Mesodermal cell (in vitro differentiated cells): ENCODE results near the gene COL6A5. TPM values are rescaled to one million over a fixed set of nuclear protein-coding genes. Genes with fewer than 3 reads are reported as not detected.

ENCODE experiments used
- H3K27ac ChIP-seq: 2 replicates; pipeline ENCODE4 v1.7.0; 2013; ENCODE audit warnings: mild to moderate bottlenecking, low read depth, low read length, moderate library complexity; ENCODE audit not compliant: severe bottlenecking
- H3K36me3 ChIP-seq: 2 replicates; pipeline ENCODE4 v1.7.1; 2013; ENCODE audit warnings: mild to moderate bottlenecking, low read length, moderate library complexity; ENCODE audit not compliant: control insufficient read depth, insufficient read depth
- H3K4me1 ChIP-seq: one replicate; pipeline ENCODE4 v1.7.1; 2013; ENCODE audit warnings: mild to moderate bottlenecking, low read length; ENCODE audit not compliant: insufficient read depth, control insufficient read depth, poor library complexity, severe bottlenecking
- H3K4me3 ChIP-seq: 2 replicates; pipeline ENCODE4 v1.7.0; 2013; ENCODE audit warnings: low read length, control low read depth, mild to moderate bottlenecking; ENCODE audit not compliant: insufficient read depth, poor library complexity, severe bottlenecking; ENCODE audit errors: extremely low read depth
- H3K9me3 ChIP-seq: 2 replicates; pipeline ENCODE4 v1.7.1; 2013; ENCODE audit warnings: mild to moderate bottlenecking, low read length, moderate library complexity; ENCODE audit not compliant: control insufficient read depth
- WGBS, 2 experiments: methylation state at CpG; one replicate each; pipeline ENCODE4 v1.1.5; 2013; ENCODE audit warnings: missing lambda C conversion rate in 2 of 2; ENCODE audit not compliant: insufficient coverage in 2 of 2; 5-methylcytosine and 5-hydroxymethylcytosine counted together
- polyA plus RNA-seq, 2 experiments: library from polyadenylated mRNA; stranded (reverse); fragments of 50-300 nt; gene quantifications; one replicate each; pipeline ENCODE4 v1.2.3, GENCODE V29; 2013

COL6A5 gene
- polyA plus RNA-seq (2013, experiment 1 of 2), result 0.04 TPM
- not detected for polyA plus RNA-seq (2013, experiment 2 of 2)

- H3K9me3 ChIP-seq, result no peaks in the 10 kb centered on the region
- no peak within 1 kb of the TSS for H3K27ac ChIP-seq
- no peaks in the 10 kb centered on the region for H3K36me3 ChIP-seq
- H3K4me3 ChIP-seq, result no peak within 1 kb of the TSS
- no peaks in the 10 kb centered on the region for H3K4me1 ChIP-seq
- WGBS, 2 experiments, result 3 to 4% methylated on average over 20 to 32 of the region's 41 CpGs
These were observed at the start of gene COL6A5 for GRCh38 chr3:130345487-130346079. Gene COL6A5 (plus strand): TSS chr3:130345672. CDS start chr3:130373639, 27,967 bp downstream.

GRCh38 chr3:130299531-130299930 is 45.9 kb upstream of the COL6A5 start:
- Histone ChIP-seq H3K4me1 (no peaks in the 10 kb centered on the region), H3K27ac (no peak overlapping the region), H3K9me3 (no peaks in the 10 kb centered on the region), H3K36me3 (no peaks in the 10 kb centered on the region), H3K4me3 (no peak overlapping the region)
- WGBS, 2 experiments, result 43 to 57% methylated on average over 1 of the region's 2 CpGs

GRCh38 chr3:130300888-130301287 is 44.6 kb upstream of the COL6A5 start:
- Histone ChIP-seq H3K36me3 (no peaks in the 10 kb centered on the region), H3K4me3 (no peak overlapping the region), H3K9me3 (no peaks in the 10 kb centered on the region), H3K4me1 (no peaks in the 10 kb centered on the region), H3K27ac (no peak overlapping the region)
- 92 to 97% methylated on average over 11 of the region's 11 CpGs for WGBS, 2 experiments

GRCh38 chr3:130310109-130310508 is 35.4 kb upstream of the COL6A5 start:
- no peak overlapping the region for H3K27ac ChIP-seq
- no peaks in the 10 kb centered on the region for H3K36me3 ChIP-seq
- no peaks in the 10 kb centered on the region for H3K9me3 ChIP-seq
- WGBS, 2 experiments, result 85 to 92% methylated on average over 2 to 3 of the region's 4 CpGs
- H3K4me1 ChIP-seq, result no peaks in the 10 kb centered on the region
- no peak overlapping the region for H3K4me3 ChIP-seq

GRCh38 chr3:130312374-130312773 is 33.1 kb upstream of the COL6A5 start:
- Histone ChIP-seq H3K27ac (no peak overlapping the region), H3K36me3 (no peaks in the 10 kb centered on the region), H3K9me3 (no peaks in the 10 kb centered on the region), H3K4me3 (no peak overlapping the region), H3K4me1 (no peaks in the 10 kb centered on the region)

GRCh38 chr3:130316169-130316568 is 29.3 kb upstream of the COL6A5 start:
- no peak overlapping the region for H3K27ac ChIP-seq
- no peak overlapping the region for H3K4me3 ChIP-seq
- no peaks in the 10 kb centered on the region for H3K36me3 ChIP-seq
- H3K9me3 ChIP-seq, result no peaks in the 10 kb centered on the region
- H3K4me1 ChIP-seq, result no peaks in the 10 kb centered on the region
- WGBS, 2 experiments, result 90 to 100% methylated on average over 2 of the region's 2 CpGs

GRCh38 chr3:130323503-130323902 is 22.0 kb upstream of the COL6A5 start:
- no peak overlapping the region for H3K4me3 ChIP-seq
- WGBS, 2 experiments, result 88 to 100% methylated on average over 1 of the region's 1 CpG

GRCh38 chr3:130340766-130341165 is 4.7 kb upstream of the COL6A5 start:
- Histone ChIP-seq H3K36me3 (no peaks in the 10 kb centered on the region), H3K4me3 (no peak overlapping the region), H3K27ac (no peak overlapping the region), H3K9me3 (no peaks in the 10 kb centered on the region), H3K4me1 (no peaks in the 10 kb centered on the region)
- no CpG with 5 or more reads among the region's 1 CpG for WGBS, 2 experiments

More at GRCh38 chr3:130323503-130323902, 22.0 kb upstream of the COL6A5 start:
- Histone ChIP-seq H3K4me1 (no peaks in the 10 kb centered on the region), H3K9me3 (no peaks in the 10 kb centered on the region), H3K27ac (no peak overlapping the region), H3K36me3 (no peaks in the 10 kb centered on the region)

GRCh38 chr3:130341388-130341787 is 4.1 kb upstream of the COL6A5 start:
- Histone ChIP-seq H3K4me3 (no peak overlapping the region), H3K4me1 (no peaks in the 10 kb centered on the region), H3K27ac (no peak overlapping the region), H3K9me3 (no peaks in the 10 kb centered on the region), H3K36me3 (no peaks in the 10 kb centered on the region)

GRCh38 chr3:130341882-130342281 is 3.6 kb upstream of the COL6A5 start:
- Histone ChIP-seq H3K27ac (no peak overlapping the region), H3K4me3 (no peak overlapping the region), H3K4me1 (no peaks in the 10 kb centered on the region), H3K9me3 (no peaks in the 10 kb centered on the region), H3K36me3 (no peaks in the 10 kb centered on the region)
- WGBS, 2 experiments, result 86% methylated on average over 1 of the region's 4 CpGs; no CpG with 5 or more reads in 1 of the 2 experiments

GRCh38 chr3:130342821-130343661 is 2.4 kb upstream of the COL6A5 start:
- Histone ChIP-seq H3K27ac (no peak overlapping the region), H3K9me3 (no peaks in the 10 kb centered on the region), H3K4me1 (no peaks in the 10 kb centered on the region), H3K4me3 (no peak overlapping the region), H3K36me3 (no peaks in the 10 kb centered on the region)
- WGBS, 2 experiments, result 42 to 63% methylated on average over 2 to 4 of the region's 7 CpGs
